Tibial nerve (tissue), 4 donors: ENCODE data around the gene SOX18. TPM values are rescaled to one million over a fixed set of nuclear protein-coding genes. Genes with fewer than 3 reads are reported as not detected.
"Not testable (repeated sequence)": the region's sequence is repeated elsewhere in the genome, so short reads cannot be mapped to it uniquely, and the experiment has no call there.

Source experiments
- DNase-seq, 2 donors: peaks; one replicate each; pipeline ENCODE4 v3.0.0-alpha.2; 2019; ENCODE audit warnings: low spot score in 2 of 2
- H3K27ac ChIP-seq, 4 donors: fragments of 200-600 bp; sonication (generic) in 3 of 4; one replicate each; pipeline ENCODE4 v1.5.1; 2017 to 2019; ENCODE audit warnings: mild to moderate bottlenecking in 1 of 4
- H3K27me3 ChIP-seq, 2 donors: fragments of 200-600 bp; sonication (generic) in 1 of 2; one replicate each; pipeline versions ENCODE4 v1.5.1 to v1.6.0; 2017 to 2019
- H3K36me3 ChIP-seq, 3 donors: fragments of 200-600 bp; sonication (generic); one replicate each; pipeline ENCODE4 v1.5.1; 2018 to 2019
- H3K4me1 ChIP-seq, 4 donors: fragments of 200-600 bp; sonication (generic) in 3 of 4; one replicate each; pipeline ENCODE4 v1.5.1; 2017 to 2019
- H3K4me3 ChIP-seq, 4 donors: fragments of 200-600 bp; sonication (generic) in 3 of 4; one replicate each; pipeline ENCODE4 v1.5.1; 2017 to 2019; ENCODE audit warnings: mild to moderate bottlenecking in 1 of 4, moderate library complexity in 1 of 4
- H3K9me3 ChIP-seq, 4 donors: fragments of 200-600 bp; sonication (generic) in 3 of 4; one replicate each; pipeline ENCODE4 v1.5.1; 2017 to 2019
- CTCF ChIP-seq, 5 experiments: fragments of 200-600 bp in 3 of 5; fragments of 450-650 bp in 2 of 5; sonication (generic) in 3 of 5; IDR thresholded peaks; one replicate each; pipeline ENCODE4 v1.5.1; 2016 to 2019; ENCODE audit warnings: antibody characterized with exemption in 5 of 5, mild to moderate bottlenecking in 3 of 5, moderate library complexity in 2 of 5
- EP300 ChIP-seq, 2 donors: sonication (generic); formaldehyde crosslinking; IDR thresholded peaks; one replicate each; pipeline ENCODE4 v1.6.1; 2017; ENCODE audit warnings: antibody characterized with exemption in 2 of 2, mild to moderate bottlenecking in 1 of 2
- POLR2A ChIP-seq, 2 donors: fragments of 450-650 bp; IDR thresholded peaks; one replicate each; pipeline ENCODE4 v1.6.1; 2017; ENCODE audit warnings: antibody characterized with exemption in 2 of 2, mild to moderate bottlenecking in 2 of 2, moderate library complexity in 2 of 2
- WGBS, 2 donors: methylation state at CpG; one replicate each; pipeline ENCODE4 v1.1.5; 2018; 5-methylcytosine and 5-hydroxymethylcytosine counted together
- total RNA-seq, 4 donors: library from RNA; depleted of rRNA; stranded (reverse); fragments of >200 nt; gene quantifications; one replicate each; pipeline ENCODE4 v1.1.0, GENCODE V29; 2016

Gene SOX18
- total RNA-seq, 4 donors from 2014 or later: 4.6 to 44.6 (median 21.4) TPM

GRCh38 chr20:64093013-64093503 is 43.6 kb upstream of the SOX18 start:
- TF ChIP-seq EP300 (IDR thresholded peaks at IDR 0.05) (no peak), POLR2A (IDR thresholded peaks at IDR 0.05) (no peak), CTCF (IDR thresholded peaks at IDR 0.05) (no peak)
- Histone ChIP-seq H3K27ac (no peak overlapping the region), H3K27me3 (peaks cover 0 to under 1% of the 10 kb centered on the region in 2 donors), H3K9me3 (peaks cover 0 to under 1% (median 0%) of the 10 kb centered on the region in 4 donors), H3K36me3 (peaks cover 0 to 1% (median 0%) of the 10 kb centered on the region in 3 donors), H3K4me3 (no peak overlapping the region), H3K4me1 (no peaks in the 10 kb centered on the region)
- no peak for DNase-seq
- WGBS, 2 donors: 42 to 50% methylated on average over 3 to 9 of the region's 9 CpGs

DNA sequence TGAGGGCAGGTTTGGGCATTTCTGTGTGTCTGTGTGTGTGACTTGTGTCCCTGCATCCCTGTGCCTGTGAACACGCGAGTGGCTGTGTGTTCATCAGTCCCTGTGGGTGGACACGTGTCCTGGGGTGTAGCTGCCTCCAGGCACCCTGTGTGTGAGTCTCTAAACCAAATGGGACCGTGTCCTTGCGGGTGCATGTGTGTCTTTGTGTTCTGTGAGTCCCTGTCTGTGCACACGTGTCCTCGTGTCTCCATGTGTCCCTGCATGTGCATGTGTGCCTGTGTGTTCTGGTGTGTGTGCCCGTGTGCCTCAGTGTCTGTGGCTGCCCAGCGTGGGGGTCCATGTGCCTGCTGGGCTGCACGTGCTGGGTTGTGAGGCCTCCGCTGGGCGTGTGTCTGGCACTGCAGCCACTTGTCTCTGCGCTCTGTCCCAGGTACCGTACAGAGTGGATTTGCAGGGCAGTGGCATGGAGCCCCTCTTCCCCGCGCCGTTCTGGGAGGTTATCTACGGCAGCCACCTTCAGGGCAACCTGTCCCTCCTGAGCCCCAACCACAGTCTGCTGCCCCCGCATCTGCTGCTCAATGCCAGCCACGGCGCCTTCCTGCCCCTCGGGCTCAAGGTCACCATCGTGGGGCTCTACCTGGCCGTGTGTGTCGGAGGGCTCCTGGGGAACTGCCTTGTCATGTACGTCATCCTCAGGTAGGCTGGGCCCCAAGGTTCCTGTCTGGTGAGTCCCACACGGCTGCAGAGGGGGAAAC is 43.0 kb upstream of the SOX18 start:
- TF ChIP-seq EP300 (IDR thresholded peaks at IDR 0.05): no peak
- TF ChIP-seq POLR2A (IDR thresholded peaks at IDR 0.05): no peak
- no peak for TF ChIP-seq CTCF (IDR thresholded peaks at IDR 0.05)
- H3K27ac ChIP-seq: no peak overlapping the region
- peaks cover 0 to 7% (median 0%) of the 10 kb centered on the region in 4 donors for H3K9me3 ChIP-seq
- no peaks in the 10 kb centered on the region for H3K36me3 ChIP-seq
- 57 to 64% methylated on average over 23 to 27 of the region's 27 CpGs for WGBS, 2 donors
- peaks cover 0 to 4% of the 10 kb centered on the region in 2 donors for H3K27me3 ChIP-seq
- no peak for DNase-seq
- no peaks in the 10 kb centered on the region for H3K4me1 ChIP-seq
- no peak overlapping the region for H3K4me3 ChIP-seq

- no peak for TF ChIP-seq POLR2A (IDR thresholded peaks at IDR 0.05)
- TF ChIP-seq EP300 (IDR thresholded peaks at IDR 0.05): no peak
- TF ChIP-seq CTCF (IDR thresholded peaks at IDR 0.05): no peak
- Histone ChIP-seq H3K27ac (no peak overlapping the region), H3K4me3 (no peak overlapping the region), H3K9me3 (peaks cover 0 to 9% (median 0%) of the 10 kb centered on the region in 4 donors), H3K4me1 (no peaks in the 10 kb centered on the region), H3K27me3 (peaks cover 0 to 6% of the 10 kb centered on the region in 2 donors), H3K36me3 (no peaks in the 10 kb centered on the region)
- DNase-seq: no peak
- 28 to 30% methylated on average over 16 of the region's 16 CpGs for WGBS, 2 donors
Measured at GRCh38 chr20:64091770-64092169, 42.3 kb upstream of the SOX18 start.

DNA sequence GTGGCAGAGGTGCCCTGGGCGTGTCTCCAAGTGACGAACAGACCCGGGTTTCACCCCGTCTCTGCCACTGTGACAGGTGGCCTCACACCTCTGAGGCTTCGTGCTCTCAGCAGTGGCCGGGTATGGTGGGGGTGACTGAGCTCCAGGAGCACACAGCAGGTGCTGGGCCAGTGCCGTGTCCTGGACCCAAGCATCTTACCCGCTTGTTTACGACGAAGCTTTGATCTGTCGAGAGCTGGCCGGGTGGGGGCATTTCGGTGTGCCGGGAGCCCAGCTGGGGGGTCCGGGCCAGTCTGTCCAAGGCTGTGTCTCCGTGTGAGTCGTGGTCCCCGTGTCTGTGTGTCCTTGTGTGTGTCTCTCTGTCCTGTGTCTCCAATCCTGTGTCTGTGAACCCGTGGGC is 41.9 kb upstream of the SOX18 start:
- TF ChIP-seq POLR2A (IDR thresholded peaks at IDR 0.05) (no peak), CTCF (IDR thresholded peaks at IDR 0.05) (no peak), EP300 (IDR thresholded peaks at IDR 0.05) (no peak)
- Histone ChIP-seq H3K27me3 (peaks cover 0 to 10% of the 10 kb centered on the region in 2 donors), H3K36me3 (no peaks in the 10 kb centered on the region), H3K9me3 (peaks cover 0 to 12% (median 0%) of the 10 kb centered on the region in 4 donors), H3K27ac (no peak overlapping the region), H3K4me3 (no peak overlapping the region), H3K4me1 (no peaks in the 10 kb centered on the region)
- 55 to 69% methylated on average over 10 to 15 of the region's 19 CpGs for WGBS, 2 donors
- no peak for DNase-seq

GRCh38 chr20:64090165-64090564 is 40.7 kb upstream of the SOX18 start:
- Histone ChIP-seq H3K4me3 (no peak overlapping the region), H3K9me3 (peaks cover 0 to 12% (median 0%) of the 10 kb centered on the region in 4 donors), H3K27ac (no peak overlapping the region), H3K36me3 (no peaks in the 10 kb centered on the region), H3K27me3 (peaks cover 0 to 22% of the 10 kb centered on the region in 2 donors), H3K4me1 (no peaks in the 10 kb centered on the region)
- WGBS, 2 donors: 42 to 64% methylated on average over 10 of the region's 10 CpGs
- DNase-seq: no peak
- TF ChIP-seq CTCF (IDR thresholded peaks at IDR 0.05) (no peak), POLR2A (IDR thresholded peaks at IDR 0.05) (no peak), EP300 (IDR thresholded peaks at IDR 0.05) (no peak)

DNA sequence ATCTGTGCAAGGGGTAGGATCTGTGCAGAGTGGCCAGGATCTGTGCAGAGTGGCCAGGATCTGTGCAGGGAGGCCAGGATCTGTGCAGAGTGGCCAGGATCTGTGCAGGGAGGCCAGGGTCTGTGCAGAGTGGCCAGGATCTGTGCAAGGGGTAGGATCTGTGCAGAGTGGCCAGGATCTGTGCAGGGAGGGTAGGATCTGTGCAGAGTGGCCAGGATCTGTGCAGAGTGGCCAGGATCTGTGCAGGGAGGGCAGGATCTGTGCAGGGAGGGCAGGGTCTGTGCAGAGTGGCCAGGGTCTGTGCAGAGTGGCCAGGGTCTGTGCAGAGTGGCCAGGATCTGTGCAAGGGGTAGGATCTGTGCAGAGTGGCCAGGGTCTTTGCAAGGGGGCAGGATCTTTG is 39.1 kb upstream of the SOX18 start:
- not testable (repeated sequence) for DNase-seq, H3K4me3 ChIP-seq
- H3K27me3 ChIP-seq: peaks cover 0 to 32% of the 10 kb centered on the region in 2 donors

GRCh38 chr20:64087226-64087825 is 37.9 kb upstream of the SOX18 start:
- DNase-seq, H3K36me3 ChIP-seq, H3K27ac ChIP-seq, H3K4me3 ChIP-seq: not testable (repeated sequence)
- peaks cover 0 to 37% of the 10 kb centered on the region in 2 donors for H3K27me3 ChIP-seq
- peaks cover 0 to 26% (median 9%) of the 10 kb centered on the region in 4 donors for H3K4me1 ChIP-seq
- peaks cover 0 to 12% (median 0%) of the 10 kb centered on the region in 4 donors for H3K9me3 ChIP-seq
- WGBS, 2 donors: 93 to 96% methylated on average over 10 to 11 of the region's 36 CpGs

More for the DNA sequence above, 39.1 kb upstream of the SOX18 start:
- not testable (repeated sequence) for H3K36me3 ChIP-seq, H3K27ac ChIP-seq
- Histone ChIP-seq H3K4me1 (peaks cover 0 to 13% (median 3%) of the 10 kb centered on the region in 4 donors), H3K9me3 (peaks cover 0 to 12% (median 0%) of the 10 kb centered on the region in 4 donors)
